PC-9 (cell line): Measurements from ENCODE around the gene CALHM4.

Experiments
- EZH2 ChIP-seq: fragments of 200-600 bp; sonication (generic); IDR thresholded peaks from 2 replicates; pipeline ENCODE4 v1.8.0; 2017; ENCODE audit warnings: antibody characterized with exemption, low read depth
- TF ChIP-seq, protein P1 (sequence below): fragments of 200-600 bp; sonication (generic); conservative IDR thresholded peaks from 2 replicates; pipeline ENCODE4 v1.6.1; 2017; ENCODE audit warnings: mixed run types, antibody characterized with exemption, mild to moderate bottlenecking, moderate library complexity

DNA sequence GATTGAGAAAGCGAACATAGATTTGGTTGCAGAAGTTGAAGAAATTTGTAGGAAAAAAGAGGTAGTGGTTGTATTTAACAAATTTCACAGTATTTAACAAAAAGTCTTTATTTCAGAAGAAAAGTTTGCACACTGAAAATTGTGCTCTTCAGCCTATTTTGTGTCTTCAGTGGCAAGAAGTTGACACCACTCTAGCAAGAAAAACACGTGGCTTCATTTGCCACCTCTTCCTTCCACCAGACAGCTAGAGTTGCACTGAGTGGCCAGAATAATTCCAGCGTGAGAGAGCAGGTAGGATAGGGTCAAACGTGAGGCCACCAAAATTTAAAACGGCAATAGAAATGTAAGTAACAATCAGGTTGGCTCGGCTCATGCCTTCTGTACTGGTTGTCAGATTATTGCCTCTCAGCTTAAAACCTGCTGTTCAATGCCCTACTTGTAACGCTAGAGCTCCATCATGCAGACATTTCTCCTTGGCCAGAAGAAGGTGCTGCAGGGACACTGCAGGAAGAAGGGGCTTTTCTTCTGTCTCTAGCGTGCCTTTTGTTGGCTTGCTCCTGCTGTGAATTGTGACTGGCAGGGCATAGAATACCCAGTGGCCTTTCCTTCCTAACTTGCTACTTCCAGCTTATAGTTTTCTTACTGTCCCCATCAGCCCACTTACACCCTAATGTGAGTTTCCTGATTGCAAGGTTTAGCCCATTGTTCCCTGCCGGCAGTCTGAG lies 20.2 kb upstream of the CALHM4 start:
- no peak for TF ChIP-seq EZH2
- TF ChIP-seq, protein P1, sequence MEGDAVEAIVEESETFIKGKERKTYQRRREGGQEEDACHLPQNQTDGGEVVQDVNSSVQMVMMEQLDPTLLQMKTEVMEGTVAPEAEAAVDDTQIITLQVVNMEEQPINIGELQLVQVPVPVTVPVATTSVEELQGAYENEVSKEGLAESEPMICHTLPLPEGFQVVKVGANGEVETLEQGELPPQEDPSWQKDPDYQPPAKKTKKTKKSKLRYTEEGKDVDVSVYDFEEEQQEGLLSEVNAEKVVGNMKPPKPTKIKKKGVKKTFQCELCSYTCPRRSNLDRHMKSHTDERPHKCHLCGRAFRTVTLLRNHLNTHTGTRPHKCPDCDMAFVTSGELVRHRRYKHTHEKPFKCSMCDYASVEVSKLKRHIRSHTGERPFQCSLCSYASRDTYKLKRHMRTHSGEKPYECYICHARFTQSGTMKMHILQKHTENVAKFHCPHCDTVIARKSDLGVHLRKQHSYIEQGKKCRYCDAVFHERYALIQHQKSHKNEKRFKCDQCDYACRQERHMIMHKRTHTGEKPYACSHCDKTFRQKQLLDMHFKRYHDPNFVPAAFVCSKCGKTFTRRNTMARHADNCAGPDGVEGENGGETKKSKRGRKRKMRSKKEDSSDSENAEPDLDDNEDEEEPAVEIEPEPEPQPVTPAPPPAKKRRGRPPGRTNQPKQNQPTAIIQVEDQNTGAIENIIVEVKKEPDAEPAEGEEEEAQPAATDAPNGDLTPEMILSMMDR, result no peak
